Measurements from ENCODE around the gene CTCF.

Gene CTCF

DNA sequence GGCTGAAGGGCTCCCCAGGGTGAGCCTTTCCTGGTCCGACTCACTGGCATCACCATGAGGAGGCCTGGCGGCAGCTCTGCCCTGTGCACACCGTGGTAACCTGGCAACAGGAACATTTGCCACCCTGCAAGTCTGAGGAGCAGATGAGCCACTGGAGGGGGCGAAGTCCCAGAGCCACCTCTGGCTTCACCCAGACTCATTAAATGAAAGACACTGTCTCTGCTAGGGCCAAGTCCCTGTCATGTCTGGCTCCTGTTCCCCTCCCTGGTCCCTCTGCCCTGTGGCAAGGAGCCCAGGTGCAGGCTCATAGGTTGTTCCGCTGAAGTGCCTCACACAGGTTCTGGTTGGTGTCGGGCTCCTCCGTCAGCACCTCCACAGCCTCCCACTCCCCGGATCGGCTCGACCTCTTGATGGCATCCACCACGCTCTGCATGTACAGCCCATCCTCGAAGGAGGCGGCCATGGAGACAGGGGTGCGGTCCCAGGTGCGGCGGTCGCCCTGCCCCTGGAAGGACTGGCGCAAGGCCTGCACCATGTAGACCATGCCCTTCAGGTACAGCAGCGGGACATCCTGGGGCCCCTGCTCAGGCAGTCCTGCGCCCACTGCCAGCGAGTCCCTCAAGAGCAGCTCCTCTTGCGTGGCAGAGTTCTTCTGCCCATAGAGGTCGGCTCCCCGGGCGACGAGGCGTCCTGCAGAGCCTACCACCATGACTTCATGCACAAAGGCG, 112.7 kb downstream of the CTCF start:
- no peak for DNase-seq (ENCODE audit: extremely low spot score)
- POLR2A ChIA-PET = no interaction called here
- no peak for TF ChIP-seq NFRKB (IDR thresholded peaks at IDR 0.05)
- CTCF ChIA-PET = no interaction called here

DNA sequence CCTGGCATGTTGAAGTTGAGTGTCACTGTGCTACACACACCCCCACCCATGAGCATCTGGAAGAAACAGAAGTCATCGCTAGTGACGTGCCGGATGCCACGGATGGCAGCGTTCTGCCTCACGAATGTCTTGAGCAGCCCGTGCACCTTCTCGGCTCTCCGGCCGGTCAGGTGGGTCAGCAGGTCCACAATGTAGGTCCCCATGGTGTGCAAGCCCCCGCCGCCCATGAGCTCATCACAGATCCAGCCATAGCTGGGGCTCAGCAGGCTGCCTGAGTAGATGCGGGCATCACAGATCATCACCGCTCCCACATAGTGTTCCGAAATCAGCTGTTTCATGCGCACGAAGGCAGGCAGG, 113.2 kb downstream of the CTCF start:
- ChIA-PET CTCF (no interaction called here), POLR2A (no interaction called here)
- no peak for TF ChIP-seq L3MBTL2 (conservative IDR thresholded peaks at IDR 0.05)
- TF ChIP-seq FOXM1 (IDR thresholded peaks at IDR 0.05; ENCODE audit: borderline replicate concordance) = no peak
- no peak for TF ChIP-seq FOXK2 (IDR thresholded peaks at IDR 0.05)
- TF ChIP-seq SP1 (IDR thresholded peaks at IDR 0.05) = no peak
- TF ChIP-seq, protein P1, sequence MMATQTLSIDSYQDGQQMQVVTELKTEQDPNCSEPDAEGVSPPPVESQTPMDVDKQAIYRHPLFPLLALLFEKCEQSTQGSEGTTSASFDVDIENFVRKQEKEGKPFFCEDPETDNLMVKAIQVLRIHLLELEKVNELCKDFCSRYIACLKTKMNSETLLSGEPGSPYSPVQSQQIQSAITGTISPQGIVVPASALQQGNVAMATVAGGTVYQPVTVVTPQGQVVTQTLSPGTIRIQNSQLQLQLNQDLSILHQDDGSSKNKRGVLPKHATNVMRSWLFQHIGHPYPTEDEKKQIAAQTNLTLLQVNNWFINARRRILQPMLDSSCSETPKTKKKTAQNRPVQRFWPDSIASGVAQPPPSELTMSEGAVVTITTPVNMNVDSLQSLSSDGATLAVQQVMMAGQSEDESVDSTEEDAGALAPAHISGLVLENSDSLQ (IDR thresholded peaks at IDR 0.05) = no peak
- TF ChIP-seq TARDBP (IDR thresholded peaks at IDR 0.05) = no peak
- no peak for TF ChIP-seq LEF1 (IDR thresholded peaks at IDR 0.05; ENCODE audit: borderline replicate concordance)
- no peak for TF ChIP-seq ELF4 (IDR thresholded peaks at IDR 0.05)
- no peak for TF ChIP-seq CTBP1 (IDR thresholded peaks at IDR 0.05; ENCODE audit: borderline replicate concordance)
- no peak for TF ChIP-seq HDGF (IDR thresholded peaks at IDR 0.05; ENCODE audit: borderline replicate concordance)
- TF ChIP-seq BHLHE40 (IDR thresholded peaks at IDR 0.05; ENCODE audit: borderline replicate concordance) = no peak
- no peak for DNase-seq (ENCODE audit: extremely low spot score)

DNA sequence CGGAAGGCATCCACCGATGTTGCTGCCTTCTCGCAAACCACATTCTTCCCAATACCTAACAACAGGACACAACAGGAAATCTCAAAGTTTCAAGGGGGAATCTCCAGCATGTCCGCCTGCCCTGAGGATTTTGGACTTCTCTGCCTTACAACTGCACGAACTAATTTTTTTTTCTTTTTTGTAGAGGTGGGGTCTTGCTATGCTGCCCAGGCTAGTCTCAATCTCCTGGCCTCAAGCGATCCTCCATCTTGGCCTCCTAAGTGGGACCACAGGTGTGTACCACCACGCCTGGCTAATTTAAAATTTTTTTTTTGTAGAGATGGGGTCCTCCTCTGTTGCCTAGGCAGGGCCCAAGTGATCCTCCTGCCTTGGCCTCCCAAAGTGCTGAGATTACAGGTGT, 113.7 kb downstream of the CTCF start:
- TF ChIP-seq FOXM1 (IDR thresholded peaks at IDR 0.05; ENCODE audit: borderline replicate concordance) (no peak), SUZ12 (IDR thresholded peaks at IDR 0.05) (no peak), LEF1 (IDR thresholded peaks at IDR 0.05; ENCODE audit: borderline replicate concordance) (no peak), NFRKB (IDR thresholded peaks at IDR 0.05) (no peak), ZNF384 (IDR thresholded peaks at IDR 0.05) (no peak), TARDBP (IDR thresholded peaks at IDR 0.05) (no peak), BHLHE40 (IDR thresholded peaks at IDR 0.05; ENCODE audit: borderline replicate concordance) (no peak), CTBP1 (IDR thresholded peaks at IDR 0.05; ENCODE audit: borderline replicate concordance) (no peak)
- ChIA-PET CTCF (no interaction called here), POLR2A (interaction anchor here (1.0 kb wide), 1 partner anchor 107 kb away, joined by 3 read pairs; no protein-coding TSS in a partner anchor)
- no peak for DNase-seq (ENCODE audit: extremely low spot score)

DNA sequence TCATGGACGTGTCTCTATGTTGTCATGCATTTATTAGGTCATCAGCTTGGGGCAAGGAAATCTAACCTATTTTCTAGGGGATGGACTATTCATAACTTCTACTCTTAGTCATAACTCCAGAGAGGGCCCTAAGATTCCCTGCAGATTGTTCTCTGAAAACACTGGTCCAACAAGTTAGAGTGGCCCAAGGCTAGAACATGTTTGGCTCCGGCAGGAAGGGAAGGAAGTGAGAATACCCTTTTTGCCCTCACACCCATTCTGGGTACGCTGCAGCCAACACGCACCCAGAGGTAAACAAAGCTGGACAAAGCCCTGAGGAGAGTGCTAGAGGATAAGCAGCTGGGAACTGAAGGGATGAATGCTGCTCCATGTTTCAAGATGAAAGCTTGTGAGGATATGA, 114.2 kb downstream of the CTCF start:
- DNase-seq (ENCODE audit: extremely low spot score) = no peak
- CTCF ChIA-PET = no interaction called here
- POLR2A ChIA-PET = interaction anchor here (1.0 kb wide), 2 partner anchors 43 to 106 kb away, joined by 3 read pairs; partner anchors contain the start of gene GFOD2
- TF ChIP-seq, protein P1 (IDR thresholded peaks at IDR 0.05) = no peak
- TF ChIP-seq BHLHE40 (IDR thresholded peaks at IDR 0.05; ENCODE audit: borderline replicate concordance) = no peak
- no peak for TF ChIP-seq NFRKB (IDR thresholded peaks at IDR 0.05)
- no peak for TF ChIP-seq ELF4 (IDR thresholded peaks at IDR 0.05)
- no peak for TF ChIP-seq SUZ12 (IDR thresholded peaks at IDR 0.05)
- TF ChIP-seq TARDBP (IDR thresholded peaks at IDR 0.05) = no peak
- no peak for TF ChIP-seq FOXM1 (IDR thresholded peaks at IDR 0.05; ENCODE audit: borderline replicate concordance)
- TF ChIP-seq LEF1 (IDR thresholded peaks at IDR 0.05; ENCODE audit: borderline replicate concordance) = no peak
- TF ChIP-seq HDGF (IDR thresholded peaks at IDR 0.05; ENCODE audit: borderline replicate concordance) = no peak
- no peak for TF ChIP-seq SP1 (IDR thresholded peaks at IDR 0.05)
- no peak for TF ChIP-seq CTBP1 (IDR thresholded peaks at IDR 0.05; ENCODE audit: borderline replicate concordance)
- no peak for TF ChIP-seq L3MBTL2 (conservative IDR thresholded peaks at IDR 0.05)
- TF ChIP-seq ARNT (IDR thresholded peaks at IDR 0.05) = no peak
- no peak for TF ChIP-seq FOXK2 (IDR thresholded peaks at IDR 0.05)
- TF ChIP-seq FOXA1 (IDR thresholded peaks at IDR 0.05) = no peak
- TF ChIP-seq ZNF384 (IDR thresholded peaks at IDR 0.05) = no peak

DNA sequence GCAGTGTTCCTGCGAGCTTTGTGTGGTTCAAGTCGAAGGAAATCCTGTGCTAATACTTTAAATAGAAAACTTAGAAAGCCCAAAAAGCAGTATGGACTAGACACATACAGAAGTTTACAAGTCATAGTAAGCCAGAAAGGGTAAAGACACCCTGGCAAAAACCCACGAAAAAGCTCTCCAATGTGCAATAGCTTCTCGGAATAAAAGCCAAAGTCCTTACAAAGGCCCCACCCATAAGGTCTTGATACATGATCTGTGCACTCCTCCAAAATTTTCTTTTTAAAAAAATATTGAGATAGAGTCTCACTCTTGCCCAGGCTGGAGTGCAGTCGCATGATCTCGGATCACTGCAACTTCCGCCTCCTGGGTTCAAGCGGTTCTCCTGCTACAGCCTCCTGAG, 114.6 kb downstream of the CTCF start:
- TF ChIP-seq ARNT (IDR thresholded peaks at IDR 0.05) = no peak
- no peak for TF ChIP-seq BHLHE40 (IDR thresholded peaks at IDR 0.05; ENCODE audit: borderline replicate concordance)
- no peak for TF ChIP-seq L3MBTL2 (conservative IDR thresholded peaks at IDR 0.05)
- TF ChIP-seq ZNF384 (IDR thresholded peaks at IDR 0.05) = no peak
- TF ChIP-seq, protein P1 (IDR thresholded peaks at IDR 0.05) = no peak
- no peak for TF ChIP-seq NFRKB (IDR thresholded peaks at IDR 0.05)
- POLR2A ChIA-PET = interaction anchor here (1.0 kb wide), 2 partner anchors 42 to 106 kb away, joined by 3 read pairs; partner anchors contain the start of gene GFOD2
- DNase-seq (ENCODE audit: extremely low spot score) = no peak
- CTCF ChIA-PET = no interaction called here

DNA sequence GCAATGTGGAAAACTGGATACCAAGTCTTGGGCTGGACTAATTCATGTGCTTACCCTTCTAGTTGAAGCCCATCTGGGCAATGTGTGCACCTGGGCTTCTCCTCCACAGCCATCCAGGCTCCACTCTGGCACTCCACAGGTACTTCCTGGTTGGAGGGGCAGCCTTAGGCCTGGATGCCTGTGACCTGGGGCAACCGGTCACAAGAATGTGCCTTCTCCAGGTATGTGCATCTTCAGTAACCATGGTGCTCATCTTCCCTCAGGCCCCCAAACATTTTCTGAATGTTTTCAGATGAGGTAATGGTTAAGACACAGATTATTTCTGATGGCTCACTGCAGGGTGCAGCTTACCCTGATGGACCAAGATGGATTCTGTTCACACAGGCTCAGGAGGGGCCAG, 115.4 kb downstream of the CTCF start:
- TF ChIP-seq L3MBTL2 (conservative IDR thresholded peaks at IDR 0.05) (no peak), FOXK2 (IDR thresholded peaks at IDR 0.05) (no peak), SP1 (IDR thresholded peaks at IDR 0.05) (no peak), SUZ12 (IDR thresholded peaks at IDR 0.05) (no peak), CTBP1 (IDR thresholded peaks at IDR 0.05; ENCODE audit: borderline replicate concordance) (no peak), LEF1 (IDR thresholded peaks at IDR 0.05; ENCODE audit: borderline replicate concordance) (no peak), ZNF384 (IDR thresholded peaks at IDR 0.05) (no peak), FOXA1 (IDR thresholded peaks at IDR 0.05) (no peak), ARNT (IDR thresholded peaks at IDR 0.05) (no peak), FOXM1 (IDR thresholded peaks at IDR 0.05; ENCODE audit: borderline replicate concordance) (no peak), HDGF (IDR thresholded peaks at IDR 0.05; ENCODE audit: borderline replicate concordance) (no peak), ELF4 (IDR thresholded peaks at IDR 0.05) (no peak), BHLHE40 (IDR thresholded peaks at IDR 0.05; ENCODE audit: borderline replicate concordance) (no peak), TARDBP (IDR thresholded peaks at IDR 0.05) (no peak), NFRKB (IDR thresholded peaks at IDR 0.05) (no peak)
- TF ChIP-seq, protein P1 (IDR thresholded peaks at IDR 0.05) = no peak
- no peak for DNase-seq (ENCODE audit: extremely low spot score)
- ChIA-PET CTCF (no interaction called here), POLR2A (interaction anchor here (1.3 kb wide), 1 partner anchor 41 kb away, joined by 5 read pairs; the partner anchor contains the start of gene GFOD2)
